GM19372 (cell line): ENCODE measurements around the gene SKP2.
"Not testable (repeated sequence)": the region's sequence is repeated elsewhere in the genome, so short reads cannot be mapped to it uniquely, and the experiment has no call there.

Source experiments
- ATAC-seq: cut with Tn5 transposase; IDR thresholded peaks from one replicate; pipeline ENCODE4 v1.9.1; 2021; ENCODE audit warnings: mild to moderate bottlenecking, low read depth, moderate library complexity; ENCODE audit not compliant: unreplicated experiment

SKP2 gene

DNA sequence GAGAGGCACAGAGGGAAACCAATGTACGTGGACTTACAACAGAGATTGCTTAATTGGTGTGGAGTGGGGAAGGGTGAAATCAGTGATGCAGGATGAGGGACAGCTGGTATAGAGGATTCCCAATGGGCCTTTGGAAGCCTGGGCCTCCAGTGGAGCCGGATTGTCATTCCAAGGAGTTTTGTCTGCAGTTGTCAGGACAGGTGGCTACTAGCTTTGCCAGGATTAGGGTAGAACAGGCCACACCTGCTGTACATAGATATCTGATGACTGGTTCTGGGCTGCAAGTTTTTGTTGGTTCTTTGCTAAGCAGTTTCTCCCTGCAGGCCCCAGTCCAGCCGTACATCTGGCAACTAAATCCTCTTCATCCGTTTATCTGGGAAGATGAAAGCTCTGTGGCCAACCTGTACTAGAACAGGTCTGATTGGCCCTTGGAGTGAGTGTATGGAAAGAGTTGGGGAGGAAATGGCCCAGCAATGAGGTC is 4.2 kb downstream of the SKP2 start:
- ATAC-seq = no peak

DNA sequence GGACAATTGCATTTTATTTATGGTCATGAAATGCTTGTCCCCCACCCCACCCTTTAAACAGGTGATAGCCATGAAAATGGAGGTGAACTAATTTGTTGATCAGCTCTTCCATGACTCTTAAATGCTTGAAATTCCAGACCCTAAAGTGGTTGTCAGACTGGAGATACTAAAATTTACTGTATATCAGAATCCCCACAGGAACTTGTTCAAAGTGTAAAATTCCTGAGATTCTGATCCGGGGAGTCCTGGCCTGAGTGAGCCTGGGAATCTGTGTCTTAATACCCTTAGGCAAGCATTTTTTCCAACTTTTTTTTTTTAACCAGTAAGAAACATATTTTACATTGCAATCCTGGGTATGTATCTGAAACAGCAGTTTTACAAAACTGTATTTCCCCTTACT is 4.7 kb downstream of the SKP2 start:
- no peak for ATAC-seq

DNA sequence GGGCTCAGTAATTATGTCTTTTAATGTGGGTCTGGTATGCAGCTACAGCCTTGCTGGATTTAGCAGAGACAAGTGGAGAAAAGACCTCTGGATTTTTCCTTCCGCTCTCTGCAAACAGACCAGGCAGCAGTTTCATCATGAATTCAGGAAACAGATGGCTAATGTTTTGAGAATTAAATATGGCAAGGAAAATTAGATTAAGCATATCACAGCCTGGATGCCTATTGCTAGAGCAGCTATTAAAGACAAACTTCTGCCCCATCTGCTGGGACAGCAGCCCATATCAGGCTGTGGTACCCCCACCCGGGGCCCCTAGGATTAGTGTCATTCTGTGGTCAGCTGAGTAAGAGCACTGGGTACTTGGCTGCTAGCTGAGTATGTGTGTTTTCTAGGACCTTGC is 6.2 kb downstream of the SKP2 start:
- no peak for ATAC-seq

DNA sequence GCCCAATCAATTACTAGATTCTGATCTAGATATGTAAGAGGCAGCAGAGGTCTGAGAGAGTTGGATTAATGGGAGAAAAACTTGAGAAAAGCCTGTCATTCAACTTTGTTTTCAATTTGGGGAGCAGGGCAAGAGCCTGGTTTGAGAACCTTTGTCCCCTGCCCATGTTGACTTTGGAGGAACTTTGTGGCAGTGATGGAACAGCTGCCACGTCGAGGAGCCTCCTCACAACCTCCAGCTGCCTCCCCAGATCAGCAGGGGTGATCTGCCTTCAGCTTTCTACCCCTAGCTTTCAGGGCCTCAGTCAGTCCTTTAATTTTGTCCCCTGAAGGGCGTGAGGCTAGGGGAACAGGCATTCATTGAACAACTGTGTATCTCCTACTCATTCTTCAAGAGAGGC is 8.7 kb downstream of the SKP2 start:
- no peak for ATAC-seq

DNA sequence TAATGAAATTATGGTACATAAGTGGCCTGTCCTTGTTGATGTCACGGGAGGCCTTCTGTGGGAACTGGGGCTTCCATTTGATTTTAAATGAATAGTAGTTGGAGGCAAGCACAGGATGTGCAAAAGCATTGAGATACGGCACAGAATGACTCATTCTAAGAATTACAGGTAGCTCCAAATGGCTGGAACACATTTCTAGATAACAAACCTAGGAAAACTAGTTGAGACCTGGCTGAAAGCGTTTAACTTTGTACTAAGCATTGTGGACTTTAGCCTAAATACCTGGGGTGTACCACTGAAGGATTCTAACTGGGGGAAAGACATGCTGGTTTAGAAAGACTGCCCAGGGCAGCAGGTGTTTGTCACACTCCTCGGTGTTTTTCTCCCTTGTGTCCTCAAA is 9.4 kb downstream of the SKP2 start:
- no peak for ATAC-seq

DNA sequence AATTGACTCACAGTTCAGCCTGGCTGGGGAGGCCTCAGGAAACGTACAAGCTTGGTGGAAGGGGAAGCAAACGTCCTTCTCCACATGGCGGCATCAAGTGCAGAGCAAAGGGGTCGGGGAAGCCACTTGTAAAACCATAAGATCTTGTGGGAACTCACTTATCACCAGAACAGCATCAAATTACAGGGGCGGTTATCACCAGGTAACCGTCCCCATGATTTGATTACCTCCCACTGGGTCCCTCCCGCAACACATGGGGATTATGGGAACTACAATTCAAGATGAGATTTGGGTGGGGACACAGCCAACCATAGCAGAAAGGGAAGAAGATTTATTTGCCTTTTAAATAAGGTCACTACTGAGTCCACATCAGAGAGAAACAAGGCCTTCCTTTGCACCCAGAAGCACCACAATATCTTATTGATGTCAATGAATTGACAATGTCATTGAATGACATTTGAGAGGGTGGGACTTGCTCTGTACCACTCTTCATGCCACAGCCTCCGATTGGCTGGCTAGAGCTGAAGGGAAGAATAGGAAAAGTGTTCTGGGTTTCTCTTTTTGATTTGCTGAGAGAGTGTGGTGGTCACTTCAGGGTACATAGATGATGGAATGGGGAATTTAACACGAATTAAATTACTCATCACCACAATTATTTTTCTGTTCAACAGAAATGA is 11.0 kb downstream of the SKP2 start:
- ATAC-seq = no peak

DNA sequence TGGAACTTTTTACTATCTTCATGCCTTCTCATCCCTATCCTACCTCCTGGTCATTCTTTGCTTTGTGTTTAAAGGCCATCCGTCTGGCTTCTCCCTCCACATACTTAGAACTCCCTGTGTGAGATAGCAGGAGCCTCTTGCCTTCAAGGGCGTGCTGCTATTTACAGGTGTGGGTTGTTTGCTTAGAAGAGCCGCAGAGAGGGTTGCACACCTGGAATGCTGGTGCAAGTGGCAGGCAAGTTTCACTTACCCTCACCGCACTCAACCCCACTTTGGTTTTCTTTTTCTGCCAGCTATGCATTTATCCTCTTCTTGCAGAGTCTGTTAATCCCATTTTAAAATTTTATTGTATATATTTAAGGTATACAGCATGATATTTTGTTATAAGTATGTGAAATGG is 12.6 kb downstream of the SKP2 start:
- ATAC-seq = no peak

DNA sequence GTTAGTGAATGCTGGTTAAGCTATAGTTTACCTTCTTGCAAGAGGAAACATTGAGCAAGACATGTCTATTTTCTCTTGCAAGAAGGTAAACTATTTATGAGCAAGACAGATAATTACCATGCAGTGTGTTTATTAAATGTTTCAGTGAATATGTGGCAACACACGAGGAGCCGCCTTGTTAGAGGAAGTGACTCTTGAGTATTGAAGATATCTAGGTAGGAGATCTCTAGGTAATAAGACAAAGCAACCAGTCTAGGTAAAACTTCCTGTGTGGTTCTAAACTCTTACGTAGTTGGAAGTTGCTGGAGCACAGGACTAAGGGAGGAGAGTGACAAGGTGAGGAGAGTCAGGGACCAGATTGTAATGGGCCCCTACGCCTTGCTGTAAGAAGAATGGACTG is 16.8 kb downstream of the SKP2 start:
- ATAC-seq = no peak

DNA sequence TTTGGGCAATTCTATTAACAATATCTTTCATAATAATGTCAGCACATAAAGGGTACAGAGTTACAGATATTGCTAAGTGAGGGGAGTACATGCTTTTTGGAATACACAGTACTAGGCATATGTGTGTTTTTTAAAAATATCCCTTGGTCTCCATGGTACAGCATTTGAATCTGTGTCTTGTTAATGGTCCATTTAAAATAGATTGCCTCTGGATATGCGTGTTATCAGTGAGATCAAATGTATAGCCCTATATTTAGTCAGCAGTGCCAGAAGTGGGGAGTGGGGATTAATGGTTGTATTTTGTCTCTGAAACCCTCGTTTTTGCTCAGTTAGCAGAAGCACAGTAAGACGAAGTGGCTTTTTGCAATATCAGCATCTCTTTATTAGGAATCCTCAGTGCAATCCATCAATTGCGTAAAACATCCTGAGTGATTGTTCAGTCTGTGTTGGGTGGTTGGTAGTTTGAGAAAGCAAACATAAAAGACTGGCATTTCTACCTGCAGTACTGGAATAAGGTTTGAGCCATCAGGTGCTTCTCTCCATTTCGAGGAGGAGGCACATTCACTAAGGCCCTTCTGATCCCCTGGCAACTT is 19.0 kb downstream of the SKP2 start:
- ATAC-seq = no peak

DNA sequence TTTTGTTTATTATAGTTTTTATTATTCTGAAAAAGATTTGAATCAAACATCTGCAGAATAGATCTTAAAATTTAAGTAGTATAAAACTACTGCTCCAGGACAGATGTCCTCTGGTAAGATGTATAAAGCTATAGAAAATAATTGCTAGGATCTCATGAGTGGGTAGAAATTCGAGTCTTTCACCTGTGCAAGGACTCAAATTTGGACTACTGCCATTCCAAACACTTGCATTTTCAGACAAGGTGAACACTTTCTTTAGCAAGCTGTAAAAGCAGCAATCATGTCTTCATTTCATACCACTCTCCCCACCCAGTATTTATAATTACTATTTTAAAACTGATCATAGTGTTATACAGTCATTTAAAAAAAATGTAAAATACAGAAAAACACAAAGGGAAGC is 20.7 kb downstream of the SKP2 start:
- no peak for ATAC-seq

DNA sequence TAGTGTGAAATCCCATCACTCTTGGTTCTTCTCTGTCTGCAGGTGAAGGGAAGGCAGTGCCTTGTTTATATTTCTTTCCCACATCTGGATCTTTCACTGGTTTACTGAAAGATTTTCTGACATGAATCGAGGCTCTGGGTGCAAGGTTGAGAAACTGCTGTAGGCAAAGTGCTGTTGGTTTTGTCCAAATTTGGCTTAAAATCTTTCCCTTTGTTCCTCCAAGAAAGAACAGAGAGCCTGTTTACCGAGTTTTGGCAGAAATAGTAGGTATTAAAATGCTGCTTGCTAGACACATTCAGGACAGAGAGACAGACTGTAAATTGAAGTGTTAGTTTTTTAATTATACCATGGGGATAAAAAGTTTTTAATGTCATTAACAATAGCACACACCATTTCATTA is 21.5 kb downstream of the SKP2 start:
- ATAC-seq = no peak

DNA sequence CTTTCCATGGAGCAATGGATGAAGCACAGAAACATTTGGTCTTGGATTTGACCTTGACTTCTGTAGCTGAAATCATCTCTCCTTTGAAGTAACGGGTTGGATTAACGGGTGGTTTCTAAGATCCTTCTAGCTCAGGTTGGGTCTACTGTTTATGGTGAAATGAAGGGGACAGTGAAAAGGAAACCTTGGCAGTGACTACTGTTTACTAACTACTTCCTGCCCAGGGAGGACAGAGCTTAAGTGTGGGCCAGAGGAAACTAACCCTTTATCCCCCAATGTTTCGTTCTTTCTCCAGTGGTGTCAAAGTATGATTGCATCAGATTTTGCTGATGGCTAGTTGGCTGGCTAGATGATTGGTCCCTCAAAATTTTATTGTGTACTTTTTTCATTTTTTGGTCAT is 22.2 kb downstream of the SKP2 start:
- no peak for ATAC-seq

DNA sequence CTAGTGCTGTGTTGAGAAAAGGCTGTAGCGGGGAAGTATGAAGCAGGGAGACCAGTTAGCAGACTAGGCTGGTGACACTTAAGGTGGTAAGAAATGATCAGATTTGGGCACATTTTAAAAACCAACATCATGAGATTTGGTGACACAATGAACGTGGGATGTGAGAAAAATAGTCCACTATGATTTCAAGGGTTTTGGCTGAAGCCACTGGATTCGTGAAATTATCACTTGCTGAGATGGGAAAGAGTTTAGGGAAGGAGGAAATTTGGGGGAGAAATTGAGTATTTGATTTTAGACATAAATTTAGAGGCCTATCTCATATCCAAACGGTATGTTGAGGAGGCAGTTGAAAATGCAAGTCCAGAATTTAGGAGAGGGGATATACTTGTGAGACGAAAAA is 23.1 kb downstream of the SKP2 start:
- ATAC-seq = no peak

DNA sequence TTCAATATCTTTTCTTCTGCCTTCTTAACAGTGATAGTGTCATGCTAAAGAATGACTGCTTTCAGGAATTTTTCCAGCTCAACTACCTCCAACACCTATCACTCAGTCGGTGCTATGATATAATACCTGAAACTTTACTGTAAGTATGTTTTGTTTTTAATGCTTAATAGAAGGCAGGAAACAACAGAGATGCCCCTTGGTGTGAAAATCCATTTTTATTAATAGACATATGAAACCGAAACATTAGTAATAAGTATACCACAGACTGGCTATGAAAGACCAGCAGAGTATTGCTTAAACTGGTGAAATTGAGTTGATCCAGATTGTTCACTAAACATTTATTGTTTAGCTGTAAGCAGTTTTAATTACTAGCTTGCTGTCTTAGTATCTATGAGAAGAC is 25.2 kb downstream of the SKP2 start:
- ATAC-seq = peak; percentile 94

DNA sequence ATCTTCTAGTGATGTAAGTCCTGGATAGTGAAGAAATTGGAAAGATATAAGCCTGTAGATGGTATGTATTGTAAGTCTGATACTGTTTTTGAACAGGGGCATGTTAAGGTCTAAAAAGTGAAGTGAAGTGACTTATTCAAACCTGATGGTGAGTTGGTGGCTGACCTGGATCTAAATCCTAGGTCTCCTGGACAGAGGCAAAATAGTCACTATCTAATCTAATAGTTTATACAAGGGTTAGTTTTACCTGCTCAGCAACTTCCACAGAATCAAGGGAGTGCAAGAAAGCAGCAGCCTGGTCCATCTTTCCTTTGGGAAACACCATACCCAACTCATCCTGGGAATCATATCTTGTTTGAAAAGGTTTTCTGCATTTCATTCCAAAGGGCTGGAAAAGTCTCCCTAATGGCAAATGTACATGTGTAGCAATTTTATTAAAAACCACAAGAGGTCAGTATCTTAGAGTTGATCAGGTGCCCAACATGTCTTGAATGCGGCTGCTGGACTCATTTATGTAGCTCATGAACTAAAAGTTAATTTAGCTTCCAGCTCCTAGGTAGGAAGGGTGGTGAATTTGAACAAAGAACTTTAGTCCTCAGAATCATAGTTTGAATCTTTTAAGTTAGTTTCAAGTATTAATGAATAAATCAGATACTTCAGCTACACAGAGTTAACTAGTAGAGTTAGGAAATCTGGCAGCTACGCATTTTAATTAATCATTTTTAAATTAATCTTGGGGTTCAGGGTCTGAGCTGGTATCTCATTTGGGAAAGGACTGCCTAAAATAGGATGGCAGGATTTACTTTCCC is 26.0 kb downstream of the SKP2 start:
- ATAC-seq = no peak

DNA sequence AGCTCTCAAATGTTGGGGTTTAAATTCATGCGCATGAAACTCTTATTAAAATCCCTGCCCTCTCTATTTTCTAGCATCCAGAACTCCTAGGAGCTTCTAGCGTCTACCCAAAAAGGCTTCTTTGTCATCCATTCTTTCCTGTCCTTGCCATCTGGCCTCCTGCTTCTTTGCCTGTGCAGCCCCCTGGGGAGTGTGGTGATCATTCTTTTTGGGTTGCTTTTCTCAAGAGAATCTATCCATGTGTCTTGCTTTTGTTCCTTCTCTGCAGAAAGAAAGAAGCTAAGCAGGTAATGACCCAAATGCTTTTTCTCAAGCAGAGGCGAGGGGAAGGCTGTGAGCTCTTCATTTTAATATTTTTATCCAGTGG is 26.6 kb downstream of the SKP2 start:
- ATAC-seq = no peak

DNA sequence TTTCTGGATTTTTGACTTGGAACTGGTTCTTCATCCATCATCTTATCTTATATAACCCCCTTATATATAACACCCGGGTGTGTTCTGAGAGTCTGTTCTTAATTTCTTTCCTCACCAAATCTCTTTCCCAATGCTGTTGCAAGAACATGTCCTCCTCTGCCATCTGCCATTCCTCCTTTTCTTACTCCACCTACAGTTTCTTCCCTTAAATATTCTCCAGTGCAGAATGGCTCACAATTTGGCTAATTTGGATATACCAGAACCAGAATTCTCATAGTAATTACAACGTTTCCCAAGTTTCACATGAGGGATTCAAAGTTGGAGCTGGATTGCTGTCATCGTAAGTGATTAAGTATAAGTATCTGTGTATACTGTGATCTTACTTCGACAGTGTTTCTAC is 28.0 kb downstream of the SKP2 start:
- no peak for ATAC-seq

DNA sequence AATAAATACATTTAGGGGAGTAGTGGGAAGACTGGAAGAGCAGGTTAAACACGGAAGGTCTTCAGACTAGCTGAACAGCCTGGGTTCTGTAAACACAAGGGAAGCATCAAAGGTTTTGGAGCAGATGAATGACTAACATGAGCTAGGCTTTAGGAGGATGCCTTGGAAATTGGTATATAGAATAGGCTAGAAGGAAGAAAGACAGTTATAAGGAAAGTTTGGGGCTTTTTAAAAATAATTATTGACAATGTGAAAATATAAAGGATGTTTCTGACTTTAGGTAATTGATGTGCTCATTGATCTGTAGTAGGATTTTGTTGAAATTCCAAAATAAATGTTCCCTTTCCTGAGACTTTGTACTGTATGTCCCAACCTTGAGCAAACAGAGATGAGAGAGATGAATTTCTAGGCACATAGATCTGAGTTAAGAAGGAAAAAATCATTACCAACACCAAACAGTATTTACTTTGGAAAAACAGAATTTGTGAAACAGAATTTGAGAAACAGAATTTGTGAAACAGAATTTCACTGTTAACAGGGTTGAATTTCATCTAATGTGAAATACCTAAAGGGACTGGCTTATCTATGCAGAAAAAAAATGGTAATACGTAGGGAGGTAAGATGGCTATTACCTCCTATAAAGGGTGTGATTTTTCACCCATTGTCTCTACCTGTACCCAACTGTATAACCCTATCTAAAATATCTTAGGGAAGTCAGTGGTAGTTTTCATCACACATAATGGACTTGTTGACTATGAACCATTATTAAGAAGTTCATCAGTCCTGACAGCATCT is 28.8 kb downstream of the SKP2 start:
- no peak for ATAC-seq

DNA sequence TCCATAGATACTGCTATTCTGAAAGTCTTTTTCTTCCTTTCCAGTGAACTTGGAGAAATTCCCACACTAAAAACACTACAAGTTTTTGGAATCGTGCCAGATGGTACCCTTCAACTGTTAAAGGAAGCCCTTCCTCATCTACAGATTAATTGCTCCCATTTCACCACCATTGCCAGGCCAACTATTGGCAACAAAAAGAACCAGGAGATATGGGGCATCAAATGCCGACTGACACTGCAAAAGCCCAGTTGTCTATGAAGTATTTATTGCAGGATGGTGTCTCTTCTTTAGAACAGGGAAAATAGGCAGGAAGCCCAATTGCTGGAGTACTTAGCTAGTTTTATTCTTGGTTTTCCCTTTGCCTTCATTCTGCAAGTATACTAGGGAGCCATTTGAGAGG is 29.9 kb downstream of the SKP2 start:
- ATAC-seq = no peak

DNA sequence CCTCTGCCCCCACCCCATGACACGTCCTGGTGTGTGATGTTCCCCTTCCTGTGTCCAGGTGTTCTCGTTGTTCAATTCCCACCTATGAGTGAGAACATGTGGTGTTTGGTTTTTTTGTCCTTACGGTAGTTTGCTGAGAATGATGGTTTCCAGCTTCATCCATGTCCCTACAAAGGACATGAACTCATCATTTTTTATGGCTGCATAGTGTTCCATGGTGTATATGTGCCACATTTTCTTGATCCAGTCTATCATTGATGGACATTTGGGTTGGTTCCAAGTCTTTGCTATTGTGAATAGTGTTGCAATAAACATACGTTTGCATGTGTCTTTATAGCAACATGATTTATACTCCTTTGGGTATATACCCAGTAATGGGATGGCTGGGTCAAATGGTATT is 32.5 kb downstream of the SKP2 start:
- not testable (repeated sequence) for ATAC-seq

DNA sequence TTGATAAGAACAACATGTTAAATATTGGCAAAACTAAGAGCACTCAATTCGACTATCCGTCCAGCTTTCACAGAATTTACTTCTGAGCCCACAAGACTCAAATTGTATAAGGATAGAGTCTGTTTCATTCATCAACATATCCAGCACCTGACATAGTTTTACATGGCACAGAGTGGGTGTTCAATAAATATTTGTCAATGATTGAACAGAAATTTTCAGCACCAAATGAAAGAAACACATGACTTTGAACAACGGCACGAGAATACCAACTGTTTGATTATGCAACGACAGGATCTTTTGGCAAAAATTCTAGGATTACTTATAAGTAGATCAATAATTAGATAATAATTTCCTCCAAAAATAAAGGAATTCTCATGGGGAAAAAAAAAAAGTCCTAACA is 41.8 kb downstream of the SKP2 start:
- ATAC-seq = no peak
